Measurements from ENCODE around the gene PARP16. TPM values are rescaled to one million over a fixed set of nuclear protein-coding genes. Genes with fewer than 3 reads are reported as not detected.

PARP16 gene
- total and polyA plus RNA-seq, 9 of the 15 experiments (the other 6 are each of a cell fraction or from before 2014, with no cell fraction given), result 3.0 to 9.9 (median 5.8) TPM

GRCh38 chr15:65326818-65327217, 40.1 kb upstream of the PARP16 start:
- 8% methylated on average over 1 of the region's 2 CpGs for WGBS (ENCODE audit: insufficient coverage, low coverage, missing lambda C conversion rate)
- H3K9me3 ChIP-seq (replicated peaks; ENCODE audit: control insufficient read depth, insufficient read depth, low read depth, low read length), result no peaks in the 10 kb centered on the region
- H3K27me3 ChIP-seq (ENCODE audit: control insufficient read depth in 2 of 2, insufficient read depth in 2 of 2, low read length in 2 of 2), result peaks cover 21 to 48% of the 10 kb centered on the region in 2 experiments
- BruUV-seq (replicated peaks), result no TSS peak
- peaks cover 0 to 21% of the 10 kb centered on the region in 2 experiments; a peak in 2 of 5 replicates for H3K4me1 ChIP-seq (replicated peaks in 1 of 2; ENCODE audit: control insufficient read depth in 2 of 2, insufficient read depth in 2 of 2, low read length in 2 of 2)
- TF ChIP-seq POLR2H (tag; IDR thresholded peaks at IDR 0.05; ENCODE audit: low read depth) (no peak), CREB3L1 (IDR thresholded peaks at IDR 0.05; ENCODE audit: borderline replicate concordance, low read depth) (no peak), RBFOX2 (IDR thresholded peaks at IDR 0.05; ENCODE audit: low read depth, low read length) (no peak), SIN3A (IDR thresholded peaks at IDR 0.05; ENCODE audit: borderline replicate concordance in 2 of 2, control insufficient read depth in 1 of 2, low read depth in 2 of 2, low read length in 2 of 2) (no peak), FOXA1 (IDR thresholded peaks at IDR 0.05; ENCODE audit: borderline replicate concordance) (no peak), RBM39 (optimal IDR thresholded peaks at IDR 0.05; ENCODE audit: low read depth, low read length) (no peak), E2F3 (CRISPR knock-in tag; IDR thresholded peaks at IDR 0.05) (no peak), PML (IDR thresholded peaks at IDR 0.05; ENCODE audit: low read length) (no peak), PURB (CRISPR knock-in tag; IDR thresholded peaks at IDR 0.05; ENCODE audit: low read depth) (no peak), SMAD2 (IDR thresholded peaks at IDR 0.05; ENCODE audit: low read depth, low read length) (no peak), DNMT1 (IDR thresholded peaks at IDR 0.05) (no peak), RCOR1 (IDR thresholded peaks at IDR 0.05; ENCODE audit: borderline replicate concordance in 1 of 2, low read depth in 2 of 2, low read length in 2 of 2) (no peak), RBM15 (IDR thresholded peaks at IDR 0.05; ENCODE audit: insufficient read depth, low read length) (no peak)
- no peaks in the 10 kb centered on the region for H3K9me1 ChIP-seq (ENCODE audit: control insufficient read depth, insufficient read depth, low read length)
- H3K4me3 ChIP-seq, result no peak overlapping the region
- DNase-seq (ENCODE audit: extremely low read depth in 1 of 4, low spot score in 3 of 4) (no peak), ATAC-seq (0 out of 3 replicates have a peak, but pooled peaks have one; percentile 31), FAIRE-seq (no peak)
- H3K79me2 ChIP-seq (ENCODE audit: control insufficient read depth, insufficient read depth, low read length), result no peaks in the 10 kb centered on the region
- H2AFZ ChIP-seq (ENCODE audit: low read depth, low read length), result no peak overlapping the region
- no peak overlapping the region for H3K4me2 ChIP-seq (ENCODE audit: insufficient read depth, low read length)
- H3K27ac ChIP-seq (ENCODE audit: extremely low read depth, low read depth, low read length), result no peak overlapping the region
- POLR2A ChIA-PET, result interaction anchor here (0.8 to 2.5 kb wide), 2 partner anchors 22 to 40 kb away, joined by 4 to 16 read pairs; partner anchors contain the start of gene RNU5B-1
- CTCF ChIA-PET (ENCODE audit: low intra/inter-chr PET ratio), result no interaction called here
- peaks cover 4% of the 10 kb centered on the region; the same call in 1 of the 2 replicates for H4K20me1 ChIP-seq (replicated peaks; ENCODE audit: control insufficient read depth, insufficient read depth, low read length)
- H3K36me3 ChIP-seq (ENCODE audit: control insufficient read depth, insufficient read depth, low read length), result no peaks in the 10 kb centered on the region
- no peak overlapping the region for H3K9ac ChIP-seq (ENCODE audit: insufficient read depth in 1 of 2, low read depth in 2 of 2, low read length in 2 of 2)
- in situ Hi-C loops (cut with MboI), result no loop called here
- intact Hi-C loops (cut with micrococcal nuclease), result no loop called here

Measured in K562 (cell line).